Fibroblast of villous mesenchyme (primary cell): ENCODE results near the gene FARSA. TPM values are rescaled to one million over a fixed set of nuclear protein-coding genes. Genes with fewer than 3 reads are reported as not detected.
"Not testable (repeated sequence)": the region's sequence is repeated elsewhere in the genome, so short reads cannot be mapped to it uniquely, and the experiment has no call there.

Experiments
- DNase-seq: peaks from one replicate; pipeline ENCODE4 v3.0.0-alpha.2; 2010; ENCODE audit warnings: low read depth
- H3K4me3 ChIP-seq: 2 replicates; pipeline ENCODE4 v1.5.1; 2011; ENCODE audit warnings: low read depth, mild to moderate bottlenecking, low read length
- CTCF ChIP-seq: IDR thresholded peaks from 2 replicates; pipeline ENCODE4 v1.5.1; 2012; ENCODE audit warnings: low read depth, mild to moderate bottlenecking, low read length; ENCODE audit not compliant: insufficient read depth
- total RNA-seq: library from RNA; depleted of rRNA; stranded (reverse); fragments of >200 nt; gene quantifications from 2 replicates; pipeline ENCODE4 v1.2.3, GENCODE V29; 2012

The FARSA gene
- total RNA-seq, 1 donor, result 65.2 TPM

GRCh38 chr19:12893582-12893981, 39.9 kb downstream of the FARSA start:
- H3K4me3 ChIP-seq, result no peak overlapping the region
- DNase-seq, result no peak
- TF ChIP-seq CTCF, result no peak

GRCh38 chr19:12891553-12892021, 41.9 kb downstream of the FARSA start:
- no peak for TF ChIP-seq CTCF
- no peak for DNase-seq
- peak overlapping the region; percentile 94 for H3K4me3 ChIP-seq

- peak; percentile 99 for DNase-seq
- no peak for TF ChIP-seq CTCF
- peak within 1 kb of the TSS; percentile 94 for H3K4me3 ChIP-seq
Observed at GRCh38 chr19:12890787-12891552, 42.5 kb downstream of the FARSA start, which contains the start of gene GCDH. GCDH (plus strand) TSS chr19:12891160; CDS start chr19:12891305, 145 bp downstream.

- H3K4me3 ChIP-seq, result peak overlapping the region; percentile 33
- DNase-seq, result not testable (repeated sequence)
Observed at GRCh38 chr19:12890299-12890786, 43.2 kb downstream of the FARSA start.

GRCh38 chr19:12888006-12888603, 45.4 kb downstream of the FARSA start:
- DNase-seq, result no peak
- TF ChIP-seq CTCF, result no peak
- no peak overlapping the region for H3K4me3 ChIP-seq

GRCh38 chr19:12886969-12887747, 46.4 kb downstream of the FARSA start, which contains the start of gene KLF1:
KLF1 (minus strand) TSS chr19:12887201; CDS start chr19:12887140, 61 bp downstream.
- H3K4me3 ChIP-seq, result no peak within 1 kb of the TSS
- no peak for TF ChIP-seq CTCF
- no peak for DNase-seq

- H3K4me3 ChIP-seq, result no peak overlapping the region
- TF ChIP-seq CTCF, result no peak
- no peak for DNase-seq
Observed at GRCh38 chr19:12886651-12886968, 46.9 kb downstream of the FARSA start.
